Measurements from ENCODE around the gene IGF1R. TPM values are rescaled to one million over a fixed set of nuclear protein-coding genes. Genes with fewer than 3 reads are reported as not detected.

Gene IGF1R
- total and polyA plus RNA-seq, 2 of the 8 experiments (the other 6 are each of a cell fraction or from before 2014, with no cell fraction given), result 32.9 to 109 TPM

- H4K8ac ChIP-seq (ENCODE audit: extremely low read depth, insufficient read depth, low read length), result no peak overlapping the region
- H3K79me2 ChIP-seq (ENCODE audit: control insufficient read depth in 1 of 2, insufficient read depth in 2 of 2, low read length in 2 of 2), result peaks cover 5 to 90% of the 10 kb centered on the region in 2 experiments; a peak in 3 of 4 replicates
- H3K4me3 ChIP-seq (ENCODE audit: extremely low read depth in 1 of 4, insufficient read depth in 2 of 4, low read depth in 3 of 4, low read length in 4 of 4), result no peak overlapping the region
- H3K4me1 ChIP-seq (replicated peaks in 1 of 4; ENCODE audit: control insufficient read depth in 3 of 4, insufficient read depth in 4 of 4, low read length in 3 of 4), result peaks cover 14 to 42% (median 37%) of the 10 kb centered on the region in 4 experiments
- H3K27ac ChIP-seq (ENCODE audit: low read depth, low read length), result no peak overlapping the region
- no peak overlapping the region for H2BK15ac ChIP-seq (ENCODE audit: low read length)
- no peak overlapping the region for H3K4ac ChIP-seq (replicated peaks; ENCODE audit: insufficient read length, low read depth, low read length)
- no peak overlapping the region for H3K56ac ChIP-seq (replicated peaks; ENCODE audit: insufficient read length, low read depth, low read length)
- 97% methylated on average over 6 of the region's 10 CpGs; no CpG with 5 or more reads in 1 of the 2 experiments for WGBS, 2 experiments (ENCODE audit: extremely low coverage in 1 of 2, insufficient coverage in 1 of 2, insufficient read length in 1 of 2, insufficient replicate concordance in 2 of 2, low coverage in 1 of 2, low lambda C conversion rate in 2 of 2, missing lambda C conversion rate in 1 of 2)
- H3K4me2 ChIP-seq (ENCODE audit: insufficient read depth in 1 of 2, low read depth in 2 of 2, low read length in 2 of 2), result peak overlapping the region in 1 of 2 experiments; percentile 40; a peak in 1 of 4 replicates
- H2AK5ac ChIP-seq (ENCODE audit: low read depth, low read length), result peak overlapping the region; percentile 70; the same call in 1 of the 2 replicates
- peaks cover 0 to 3% of the 10 kb centered on the region in 2 experiments; a peak in 1 of 4 replicates for H3K9me3 ChIP-seq (ENCODE audit: insufficient read depth in 2 of 2, low read depth in 1 of 2, low read length in 1 of 2)
- H3K23ac ChIP-seq (ENCODE audit: insufficient read length), result no peak overlapping the region
- TF ChIP-seq KDM5A (IDR thresholded peaks at IDR 0.05; ENCODE audit: low read length), result no peak
- TF ChIP-seq RXRA (IDR thresholded peaks at IDR 0.05; ENCODE audit: insufficient read depth, low read depth, low read length), result no peak
- no peak for TF ChIP-seq GABPA (IDR thresholded peaks at IDR 0.05; ENCODE audit: borderline replicate concordance, insufficient read depth, low read length)
- no peak for TF ChIP-seq BRCA1 (IDR thresholded peaks at IDR 0.05; ENCODE audit: low read depth, low read length)
- no peak for TF ChIP-seq SIRT6 (IDR thresholded peaks at IDR 0.05; ENCODE audit: low read length)
- TF ChIP-seq YY1 (IDR thresholded peaks at IDR 0.05; ENCODE audit: low read depth, low read length), result no peak
- no peak for TF ChIP-seq JUN (IDR thresholded peaks at IDR 0.05; ENCODE audit: low read depth, low read length)
- TF ChIP-seq CEBPB (IDR thresholded peaks at IDR 0.05; ENCODE audit: low read depth, low read length), result no peak
- TF ChIP-seq KDM4A (IDR thresholded peaks at IDR 0.05; ENCODE audit: low read depth, low read length, severe bottlenecking), result no peak
- TF ChIP-seq SIN3A (conservative IDR thresholded peaks at IDR 0.05 in 1 of 2, IDR thresholded peaks at IDR 0.05 in 1 of 2; ENCODE audit: low read depth in 1 of 2, low read length in 2 of 2), result no peak
- TF ChIP-seq CTBP2 (IDR thresholded peaks at IDR 0.05; ENCODE audit: borderline replicate concordance, insufficient read depth, insufficient read length, low read length), result no peak
- no peak for TF ChIP-seq ASH2L (IDR thresholded peaks at IDR 0.05; ENCODE audit: low read length)
- peaks cover 0 to 4% (median 0%) of the 10 kb centered on the region in 4 experiments; a peak in 2 of 8 replicates for H3K36me3 ChIP-seq (ENCODE audit: control insufficient read depth in 2 of 4, insufficient read depth in 4 of 4, low read length in 3 of 4)
- H3K27me3 ChIP-seq (replicated peaks in 1 of 4; ENCODE audit: control insufficient read depth in 3 of 4, extremely low read depth in 1 of 4, insufficient read depth in 3 of 4, low read length in 3 of 4), result no peaks in the 10 kb centered on the region
- CTCF ChIA-PET (ENCODE audit: partially characterized antibody), result interaction anchor here (0.6 to 3.7 kb wide), 3 partner anchors 27 to 305 kb away, joined by 3 to 14 read pairs (median 4); no protein-coding TSS in a partner anchor
- no peak overlapping the region for H4K91ac ChIP-seq (replicated peaks; ENCODE audit: insufficient read length, low read length)
- peak overlapping the region; percentile 78; the same call in 1 of the 2 replicates for H2BK12ac ChIP-seq (ENCODE audit: low read depth, low read length)
- H2BK5ac ChIP-seq (ENCODE audit: low read depth, low read length), result no peak overlapping the region
- POLR2A ChIA-PET (ENCODE audit: partially characterized antibody), result no interaction called here
- H3K9ac ChIP-seq (replicated peaks in 1 of 4; ENCODE audit: extremely low read depth in 1 of 4, low read depth in 3 of 4, low read length in 3 of 4), result no peak overlapping the region
- no peak overlapping the region for H2BK120ac ChIP-seq (replicated peaks; ENCODE audit: low read depth, low read length)
- H3K23me2 ChIP-seq (ENCODE audit: low read depth, low read length), result no peaks in the 10 kb centered on the region; the same call in 1 of the 2 replicates
- peaks cover 1% of the 10 kb centered on the region in 2 experiments for H4K20me1 ChIP-seq (replicated peaks in 1 of 2; ENCODE audit: control insufficient read depth in 1 of 2, insufficient read depth in 2 of 2, low read length in 2 of 2)
- H3K14ac ChIP-seq (ENCODE audit: insufficient read length), result no peak overlapping the region
- peak overlapping the region; percentile 56; the same call in 1 of the 2 replicates for H3K18ac ChIP-seq (ENCODE audit: extremely low read depth, low read length)
- no peak overlapping the region for H2BK20ac ChIP-seq (ENCODE audit: low read length)
- FAIRE-seq (no peak), DNase-seq (ENCODE audit: low read depth in 1 of 2, low spot score in 2 of 2) (no peak)
- H3K79me1 ChIP-seq (ENCODE audit: low read depth, low read length), result peaks cover 9% of the 10 kb centered on the region; the same call in 1 of the 2 replicates
- H2AFZ ChIP-seq (ENCODE audit: low read length), result no peak overlapping the region
- H4K5ac ChIP-seq (ENCODE audit: insufficient read length, low read depth, low read length), result no peak overlapping the region
Observed at GRCh38 chr15:98824595-98824994, 176.3 kb downstream of the IGF1R start.
